Fibroblast of villous mesenchyme (primary cell): ENCODE results near the gene ARMC7. TPM values are rescaled to one million over a fixed set of nuclear protein-coding genes. Genes with fewer than 3 reads are reported as not detected.

Experiments used
- DNase-seq: peaks from one replicate; pipeline ENCODE4 v3.0.0-alpha.2; 2010; ENCODE audit warnings: low read depth
- H3K4me3 ChIP-seq: 2 replicates; pipeline ENCODE4 v1.5.1; 2011; ENCODE audit warnings: low read depth, mild to moderate bottlenecking, low read length
- total RNA-seq: library from RNA; depleted of rRNA; stranded (reverse); fragments of >200 nt; gene quantifications from 2 replicates; pipeline ENCODE4 v1.2.3, GENCODE V29; 2012
- TF ChIP-seq, protein P1 (sequence below): IDR thresholded peaks from 2 replicates; pipeline ENCODE4 v1.5.1; 2012; ENCODE audit warnings: low read depth, mild to moderate bottlenecking, low read length; ENCODE audit not compliant: insufficient read depth

Gene ARMC7
- total RNA-seq, 1 donor: 3.0 TPM

DNA sequence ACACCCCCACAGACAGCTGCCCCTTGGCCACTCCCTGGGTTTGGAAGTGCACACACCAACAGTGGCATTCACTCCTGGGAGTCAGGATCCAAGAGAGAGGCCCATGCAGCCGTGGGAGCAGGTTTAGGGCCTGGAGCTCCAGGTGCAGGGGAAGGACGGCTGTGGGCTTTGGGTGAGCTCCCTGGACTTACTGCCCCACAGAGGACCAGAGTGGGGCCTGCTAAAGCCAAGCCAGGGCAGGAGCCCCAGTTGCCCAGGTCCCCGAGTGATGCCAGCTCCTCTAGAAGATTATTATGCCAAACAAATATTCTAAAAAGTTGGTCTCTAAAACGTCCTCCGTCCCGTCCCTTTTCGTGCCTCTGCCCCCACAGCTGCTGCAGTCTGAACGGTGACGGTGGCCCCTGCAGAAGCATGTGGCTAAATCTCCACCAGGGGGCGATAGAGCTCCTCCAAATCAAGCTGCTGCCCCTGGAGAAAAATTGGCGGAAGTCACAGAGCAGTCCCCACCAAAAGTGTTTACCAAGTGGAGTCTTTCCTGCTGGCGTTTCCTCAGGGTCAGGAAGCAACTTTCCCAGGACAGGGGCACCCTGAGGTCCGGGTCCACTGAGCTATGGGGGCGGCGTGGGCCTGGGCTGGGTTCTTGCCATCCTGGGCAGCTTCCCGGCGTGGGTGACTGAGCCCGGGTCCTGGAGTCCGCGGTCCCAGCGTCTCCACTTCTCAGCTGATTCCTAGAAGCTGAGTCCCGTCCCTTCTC is 4.2 kb downstream of the ARMC7 start:
- DNase-seq: peak; percentile 95
- peak overlapping the region; percentile 63 for H3K4me3 ChIP-seq
- TF ChIP-seq, protein P1, sequence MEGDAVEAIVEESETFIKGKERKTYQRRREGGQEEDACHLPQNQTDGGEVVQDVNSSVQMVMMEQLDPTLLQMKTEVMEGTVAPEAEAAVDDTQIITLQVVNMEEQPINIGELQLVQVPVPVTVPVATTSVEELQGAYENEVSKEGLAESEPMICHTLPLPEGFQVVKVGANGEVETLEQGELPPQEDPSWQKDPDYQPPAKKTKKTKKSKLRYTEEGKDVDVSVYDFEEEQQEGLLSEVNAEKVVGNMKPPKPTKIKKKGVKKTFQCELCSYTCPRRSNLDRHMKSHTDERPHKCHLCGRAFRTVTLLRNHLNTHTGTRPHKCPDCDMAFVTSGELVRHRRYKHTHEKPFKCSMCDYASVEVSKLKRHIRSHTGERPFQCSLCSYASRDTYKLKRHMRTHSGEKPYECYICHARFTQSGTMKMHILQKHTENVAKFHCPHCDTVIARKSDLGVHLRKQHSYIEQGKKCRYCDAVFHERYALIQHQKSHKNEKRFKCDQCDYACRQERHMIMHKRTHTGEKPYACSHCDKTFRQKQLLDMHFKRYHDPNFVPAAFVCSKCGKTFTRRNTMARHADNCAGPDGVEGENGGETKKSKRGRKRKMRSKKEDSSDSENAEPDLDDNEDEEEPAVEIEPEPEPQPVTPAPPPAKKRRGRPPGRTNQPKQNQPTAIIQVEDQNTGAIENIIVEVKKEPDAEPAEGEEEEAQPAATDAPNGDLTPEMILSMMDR: peak; percentile 93

- DNase-seq: no peak
- peak overlapping the region; percentile 63 for H3K4me3 ChIP-seq
- TF ChIP-seq, protein P1: no peak
These were observed 5.0 kb downstream of the ARMC7 start for GRCh38 chr17:75114552-75115314.

- DNase-seq: no peak
- no peak overlapping the region for H3K4me3 ChIP-seq
- TF ChIP-seq, protein P1: no peak
These were observed 5.8 kb downstream of the ARMC7 start for GRCh38 chr17:75115555-75115954.

- DNase-seq: no peak
These were observed 7.0 kb downstream of the ARMC7 start for GRCh38 chr17:75116737-75117136.

GRCh38 chr17:75118307-75118706 is 8.5 kb downstream of the ARMC7 start:
- TF ChIP-seq, protein P1: no peak
- no peak for DNase-seq
- H3K4me3 ChIP-seq: no peak overlapping the region

More at GRCh38 chr17:75116737-75117136, 7.0 kb downstream of the ARMC7 start:
- H3K4me3 ChIP-seq: no peak overlapping the region
- TF ChIP-seq, protein P1: no peak

DNA sequence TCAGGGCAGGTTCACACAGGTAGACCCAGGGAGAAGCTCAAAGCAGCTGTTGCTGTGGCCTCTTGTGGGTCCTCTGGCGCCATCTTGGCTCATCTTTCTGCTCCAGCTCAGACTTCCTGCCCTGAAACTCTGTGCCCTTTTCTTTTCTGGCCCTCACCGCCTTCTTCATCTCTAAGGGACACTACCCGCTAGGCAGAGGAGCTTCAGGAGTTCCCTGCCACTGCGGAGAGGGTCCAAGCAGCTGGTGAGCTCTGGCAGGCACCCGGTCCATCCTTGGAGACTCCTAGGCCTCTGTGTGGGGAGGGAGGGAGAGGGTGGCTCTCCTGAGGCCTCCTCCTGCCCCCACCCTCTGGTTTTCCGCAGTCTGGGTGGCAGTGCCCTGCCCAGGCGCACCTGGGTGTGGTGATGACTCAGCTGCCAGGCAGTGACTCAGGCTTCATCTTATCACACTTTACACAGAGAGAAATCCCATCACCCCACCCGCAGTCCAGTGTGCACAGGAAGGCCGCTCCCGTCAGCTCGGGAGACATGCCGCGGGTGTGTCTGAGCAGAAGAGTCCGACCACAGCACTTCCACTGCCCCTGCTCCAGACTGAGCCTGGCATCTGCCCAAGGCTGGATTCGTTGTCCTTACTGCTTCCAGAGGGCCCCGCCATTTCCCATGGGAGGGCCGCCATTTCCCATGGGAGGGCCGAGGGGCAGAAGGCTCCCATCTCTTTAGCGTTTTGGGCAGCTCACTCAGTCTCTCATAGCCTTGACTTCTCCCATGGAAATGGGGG is 14.5 kb downstream of the ARMC7 start:
- H3K4me3 ChIP-seq: no peak overlapping the region
- DNase-seq: peak; percentile 93
- TF ChIP-seq, protein P1: no peak
